EL (cell line): ENCODE measurements around the gene ZBTB7C.

ENCODE experiments used
- DNase-seq: peaks from one replicate; pipeline ENCODE4 v3.0.0-alpha.2; 2016

Gene ZBTB7C

GRCh38 chr18:48387300-48387699 is 21.9 kb downstream of the ZBTB7C start:
- no peak for DNase-seq

- no peak for DNase-seq
Measured at GRCh38 chr18:48385596-48385995, 23.6 kb downstream of the ZBTB7C start.

GRCh38 chr18:48376934-48377333 is 32.2 kb downstream of the ZBTB7C start:
- no peak for DNase-seq

GRCh38 chr18:48376406-48376805 is 32.8 kb downstream of the ZBTB7C start:
- DNase-seq: no peak

- DNase-seq: no peak
Measured at GRCh38 chr18:48375150-48375800, 33.9 kb downstream of the ZBTB7C start.

DNA sequence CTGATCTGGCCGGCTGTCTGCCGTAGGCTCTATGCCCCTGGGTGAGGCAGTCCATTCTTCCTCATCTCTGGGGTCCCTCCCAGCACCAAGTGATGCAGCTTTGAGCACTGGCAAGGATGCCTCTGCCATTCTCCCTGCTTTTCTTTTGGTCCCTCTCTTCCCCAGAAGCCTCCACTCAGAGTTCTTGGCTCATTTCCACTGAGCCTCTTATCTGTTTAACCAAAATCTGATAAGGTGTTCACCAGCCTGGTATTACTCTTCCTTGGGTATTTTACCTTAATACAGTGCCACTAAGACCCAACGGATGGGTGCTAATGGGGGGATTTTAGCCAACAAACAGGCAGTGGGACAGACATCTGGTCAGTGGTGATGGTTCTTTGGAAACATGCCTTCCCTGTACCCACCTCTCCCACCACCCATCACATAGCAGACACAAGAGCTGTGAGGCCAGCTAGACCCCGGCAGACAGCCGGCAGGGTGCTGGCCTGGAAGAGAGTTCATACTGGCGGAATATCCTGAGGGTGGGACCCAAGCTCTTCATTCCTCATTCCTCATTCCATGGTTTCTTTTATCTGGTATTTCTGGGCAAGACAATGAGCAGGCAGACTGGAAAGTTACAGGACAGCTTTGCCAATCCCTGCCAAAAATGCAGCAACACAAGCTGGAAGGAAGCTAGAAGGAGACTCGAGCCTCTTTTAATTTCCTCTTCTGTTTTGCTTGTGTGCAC is 34.6 kb downstream of the ZBTB7C start:
- no peak for DNase-seq

DNA sequence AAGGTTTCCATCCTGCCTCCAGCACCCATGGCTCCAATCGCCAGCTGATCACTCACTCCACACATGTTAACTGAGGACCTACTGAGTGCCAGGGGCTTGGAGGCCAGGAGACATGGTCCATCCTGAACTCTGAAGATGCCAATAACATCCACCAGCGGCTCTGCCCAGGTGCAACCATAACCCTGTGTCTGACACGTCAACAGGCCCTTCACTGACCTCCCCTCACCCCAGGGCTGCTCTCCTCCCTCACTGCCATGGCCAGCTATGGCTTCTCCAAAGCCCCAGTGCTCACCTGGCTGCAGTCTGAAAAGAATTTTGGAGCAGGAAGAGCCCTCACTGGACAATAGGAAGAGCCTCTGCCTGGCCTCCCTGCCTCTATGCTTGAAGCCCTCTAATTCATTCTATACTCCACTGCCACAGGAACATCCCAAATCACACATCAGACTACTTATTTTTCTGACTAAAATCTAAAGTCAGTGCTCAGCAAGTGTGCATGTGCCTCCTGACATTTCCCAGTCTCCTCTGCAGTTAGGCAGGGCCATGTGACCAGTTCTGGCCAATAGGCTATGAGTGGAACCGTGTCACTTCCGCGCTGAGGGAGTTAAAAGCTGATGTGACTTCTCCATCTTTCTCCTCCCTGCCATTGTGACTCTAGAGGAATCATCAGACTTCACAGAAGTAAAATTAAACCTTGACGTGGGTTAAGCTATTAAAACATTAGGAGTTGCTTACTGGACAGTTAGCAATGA is 37.2 kb downstream of the ZBTB7C start:
- DNase-seq: no peak

- DNase-seq: no peak
Measured at GRCh38 chr18:48367557-48367956, 41.6 kb downstream of the ZBTB7C start.

GRCh38 chr18:48365965-48366364 is 43.2 kb downstream of the ZBTB7C start:
- DNase-seq: no peak

GRCh38 chr18:48364146-48364545 is 45.0 kb downstream of the ZBTB7C start:
- DNase-seq: no peak

DNA sequence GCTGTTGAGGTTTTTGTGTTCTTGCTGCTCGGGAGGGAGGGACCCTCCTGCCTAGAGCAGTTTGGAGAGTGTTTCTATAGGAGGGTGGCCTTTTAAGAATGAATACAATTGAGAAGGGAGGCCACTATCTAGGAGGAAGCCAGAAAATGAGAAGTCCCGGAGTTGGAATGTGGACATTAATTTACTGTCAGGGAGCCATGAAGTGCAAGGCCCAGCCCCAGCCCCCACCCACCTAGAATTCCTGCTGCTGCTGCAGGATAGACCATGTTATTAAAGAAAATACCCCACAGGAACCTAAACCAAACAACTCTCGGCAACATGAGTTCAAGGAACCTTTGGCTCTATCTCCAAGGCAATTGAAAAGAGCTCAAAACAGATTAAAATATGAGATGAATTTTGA is 46.0 kb downstream of the ZBTB7C start:
- DNase-seq: no peak

- no peak for DNase-seq
Measured at GRCh38 chr18:48361801-48362200, 47.4 kb downstream of the ZBTB7C start.

DNA sequence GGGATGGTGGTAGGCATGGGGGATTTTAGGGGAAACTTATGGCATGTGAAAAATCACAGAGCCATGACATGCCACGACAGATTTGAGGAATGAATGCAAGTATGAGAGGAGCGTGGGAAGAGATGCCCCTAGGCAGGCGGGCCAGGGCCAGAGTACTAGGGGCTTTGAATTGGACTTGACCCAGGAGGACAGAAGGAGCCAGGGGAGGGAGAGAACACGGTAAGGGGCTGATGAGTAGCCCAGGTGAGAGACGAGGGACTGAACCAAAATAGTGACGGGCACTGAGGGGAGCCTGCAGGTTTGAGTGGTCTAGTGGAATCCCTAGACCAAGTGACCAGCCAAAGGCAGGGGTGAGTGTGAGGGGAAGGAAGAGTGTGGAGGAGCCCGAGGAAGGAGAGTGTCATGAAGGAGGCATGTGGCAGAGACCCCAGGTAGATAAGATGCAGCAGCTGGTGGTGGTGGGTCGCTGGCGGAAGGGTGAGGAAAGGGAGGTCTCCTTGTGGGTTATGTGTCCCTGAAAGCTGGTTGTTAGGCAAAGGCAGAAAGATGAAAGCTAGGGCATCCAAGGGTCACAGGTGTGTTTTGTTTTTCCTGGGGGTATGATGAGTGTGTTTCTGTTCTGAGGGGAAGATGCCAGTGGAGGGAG is 48.7 kb downstream of the ZBTB7C start:
- DNase-seq: no peak

GRCh38 chr18:48359626-48360025 is 49.6 kb downstream of the ZBTB7C start:
- no peak for DNase-seq

GRCh38 chr18:48358868-48359267 is 50.3 kb downstream of the ZBTB7C start:
- no peak for DNase-seq

GRCh38 chr18:48356909-48357631 is 52.1 kb downstream of the ZBTB7C start:
- DNase-seq: no peak

DNA sequence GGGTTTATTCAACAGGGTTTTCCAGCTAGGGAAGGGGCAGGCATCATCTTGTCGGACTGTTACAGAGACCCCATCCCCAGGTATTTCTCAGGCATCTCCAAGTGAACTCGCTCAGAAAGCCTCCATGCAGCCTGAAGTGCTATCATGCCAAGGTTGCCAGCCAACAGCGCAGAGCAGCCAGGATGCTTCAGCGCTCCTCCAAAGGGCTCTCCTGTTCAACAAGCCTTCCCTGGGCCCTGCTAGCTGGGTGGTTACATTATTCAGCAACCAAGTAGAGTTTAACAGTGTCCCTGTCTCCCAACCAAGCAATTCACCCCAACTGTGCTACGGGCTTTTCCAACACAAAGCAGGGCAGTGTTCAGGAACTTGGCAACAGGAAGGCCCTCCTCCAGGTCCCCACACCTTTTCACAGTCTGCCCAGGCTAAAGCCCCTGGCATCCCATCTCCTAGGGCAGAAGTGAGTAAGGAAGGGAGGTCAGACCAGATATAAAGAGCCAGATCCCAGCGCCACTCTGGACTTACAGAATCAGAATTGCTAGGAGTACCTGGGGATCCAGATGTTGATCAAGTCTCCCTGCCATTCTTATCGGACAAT is 52.9 kb downstream of the ZBTB7C start:
- no peak for DNase-seq

GRCh38 chr18:48355276-48356115 is 53.7 kb downstream of the ZBTB7C start:
- DNase-seq: no peak

- no peak for DNase-seq
Measured at GRCh38 chr18:48354746-48355260, 54.4 kb downstream of the ZBTB7C start.

DNA sequence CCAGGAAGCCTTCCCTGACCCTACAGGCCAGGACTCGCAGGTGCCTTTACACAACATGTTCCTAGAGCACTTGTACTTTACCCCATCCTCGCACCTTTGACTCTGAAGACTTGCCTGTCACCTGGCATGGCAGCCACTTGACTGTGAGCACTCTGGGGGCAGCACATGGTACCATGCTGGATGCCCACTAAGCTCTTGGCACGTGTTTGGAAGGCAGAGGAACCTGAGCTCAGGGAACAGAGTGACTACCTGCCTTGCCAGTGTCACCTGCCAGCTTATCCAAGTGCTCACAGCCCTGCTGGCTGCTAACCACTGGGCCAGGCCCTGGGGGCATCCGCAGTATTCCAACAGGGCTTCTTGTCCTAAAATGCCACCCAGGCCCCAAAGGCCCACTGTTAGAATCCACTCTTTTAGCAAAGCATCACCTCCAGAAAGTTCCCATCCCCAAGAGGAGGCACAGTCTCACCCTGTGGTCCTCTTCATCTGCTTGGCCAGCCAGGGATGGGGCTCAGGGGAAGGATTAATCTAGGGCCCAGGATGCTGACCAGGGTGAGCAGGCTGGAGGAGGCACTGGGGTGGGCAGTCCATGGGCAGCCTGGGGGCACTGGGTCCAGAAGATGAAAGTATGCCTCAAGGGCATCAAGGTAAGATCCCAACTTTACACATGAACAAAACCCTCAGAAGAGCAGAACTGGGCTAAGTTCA is 57.0 kb downstream of the ZBTB7C start:
- no peak for DNase-seq
